COLO829 (cell line): ENCODE measurements around the gene UGT1A10.
"Not testable (repeated sequence)": the region's sequence is repeated elsewhere in the genome, so short reads cannot be mapped to it uniquely, and the experiment has no call there.

Experiments
- DNase-seq: peaks from one replicate; pipeline ENCODE4 v3.0.0; 2012; ENCODE audit warnings: low spot score

UGT1A10 gene

GRCh38 chr2:233692648-233693047 lies 56.4 kb downstream of the UGT1A10 start, which contains the start of gene UGT1A6:
Gene UGT1A6, plus strand, starts transcription at chr2:233692890. Its CDS starts 115 bp downstream, at chr2:233693005.
- DNase-seq, result no peak

GRCh38 chr2:233693963-233694362 lies 57.7 kb downstream of the UGT1A10 start:
- no peak for DNase-seq

- no peak for DNase-seq
Observed at GRCh38 chr2:233698740-233699139, 62.5 kb downstream of the UGT1A10 start.

- DNase-seq, result no peak
Observed at GRCh38 chr2:233699424-233700027, 63.3 kb downstream of the UGT1A10 start.

- no peak for DNase-seq
Observed at GRCh38 chr2:233700028-233700635, 63.9 kb downstream of the UGT1A10 start.

GRCh38 chr2:233700842-233701241 lies 64.6 kb downstream of the UGT1A10 start:
- DNase-seq, result not testable (repeated sequence)

- no peak for DNase-seq
Observed at GRCh38 chr2:233702238-233702637, 66.0 kb downstream of the UGT1A10 start.

GRCh38 chr2:233705911-233706506 lies 69.8 kb downstream of the UGT1A10 start:
- no peak for DNase-seq

- DNase-seq, result no peak
Observed at GRCh38 chr2:233706720-233707119, 70.5 kb downstream of the UGT1A10 start.

GRCh38 chr2:233707940-233708644 lies 71.8 kb downstream of the UGT1A10 start:
- DNase-seq, result peak; percentile 70

- no peak for DNase-seq
Observed at GRCh38 chr2:233708942-233709341, 72.7 kb downstream of the UGT1A10 start.

- DNase-seq, result peak; percentile 65
Observed at GRCh38 chr2:233711312-233712008, 75.2 kb downstream of the UGT1A10 start.

GRCh38 chr2:233712611-233713261 lies 76.5 kb downstream of the UGT1A10 start, which contains the start of gene UGT1A5:
Gene UGT1A5, plus strand, starts transcription at chr2:233712907. Its CDS starts 85 bp downstream, at chr2:233712992.
- no peak for DNase-seq

GRCh38 chr2:233713262-233713615 lies 77.0 kb downstream of the UGT1A10 start:
- no peak for DNase-seq

GRCh38 chr2:233714121-233714520 lies 77.9 kb downstream of the UGT1A10 start:
- DNase-seq, result no peak

GRCh38 chr2:233718552-233718951 lies 82.3 kb downstream of the UGT1A10 start, which contains the start of gene UGT1A4:
Gene UGT1A4, plus strand, starts transcription at chr2:233718736. Its CDS starts 85 bp downstream, at chr2:233718821.
- DNase-seq, result no peak

- DNase-seq, result no peak
Observed at GRCh38 chr2:233728723-233729301, 92.6 kb downstream of the UGT1A10 start, which contains the start of gene UGT1A3. Gene UGT1A3, plus strand, starts transcription at chr2:233729042. Its CDS starts 85 bp downstream, at chr2:233729127.

- DNase-seq, result not testable (repeated sequence)
Observed at GRCh38 chr2:233736868-233737653, 100.8 kb downstream of the UGT1A10 start.

- DNase-seq, result no peak
Observed at GRCh38 chr2:233740870-233741269, 104.6 kb downstream of the UGT1A10 start.
